Measurements from ENCODE around the gene GCLM. TPM values are rescaled to one million over a fixed set of nuclear protein-coding genes. Genes with fewer than 3 reads are reported as not detected.

The GCLM gene
- total RNA-seq, result 10 to 100 TPM; 11.0 to 23.6 TPM

GRCh38 chr1:93909146-93910050 lies at the start of gene GCLM:
GCLM (minus strand) TSS chr1:93909430; CDS start chr1:93909163, 267 bp downstream.

GRCh38 chr1:93878889-93879586 lies 30.2 kb downstream of the GCLM start, which contains the start of gene DNTTIP2:
DNTTIP2 (minus strand) TSS chr1:93879206; CDS start chr1:93879148, 58 bp downstream.

Small RNA genes lying within 50 kb of the gene (small RNA-seq; reads per million reads assigned to genes)
- gene AL117351.2 (0 reads per million in 2 donors), gene MIR760 (0 to 0.17 reads per million in 2 donors)

Other genes starting within 250 kb of the GCLM start
- 10 to 100 TPM; 31.3 to 41.3 TPM for gene BCAR3, start 227.6 kb downstream of the GCLM start, total RNA-seq
- 10 to 100 TPM; 19.6 to 25.6 TPM for gene DNTTIP2, start 30.2 kb downstream of the GCLM start, total RNA-seq
- gene ABCA4, start 211.7 kb upstream of the GCLM start, total RNA-seq, result not detected